Measurements from ENCODE around the gene ZNF44.

Gene ZNF44

DNA sequence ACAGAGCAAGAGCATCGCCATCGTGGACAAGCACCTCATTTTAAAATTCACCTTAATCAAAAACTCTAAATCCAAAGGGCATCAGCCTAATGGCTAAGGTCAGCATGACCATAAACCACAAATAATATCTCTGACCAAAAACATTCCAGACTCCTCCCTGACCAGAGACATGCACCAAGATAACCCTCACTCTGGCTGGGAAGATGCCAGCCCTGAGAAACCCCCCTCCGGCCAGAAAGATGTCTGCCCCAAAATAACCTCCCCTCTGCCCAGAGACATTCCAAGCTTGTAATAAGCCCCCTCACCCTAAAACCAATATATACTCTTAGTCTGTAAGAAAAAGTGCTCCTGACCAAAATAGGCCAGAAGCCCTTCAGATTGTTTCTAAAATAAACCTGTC lies 61.7 kb downstream of the ZNF44 start:
- H3K4me3 ChIP-seq (ENCODE audit: low read length) = no peak overlapping the region
- no peak overlapping the region for H3K4me2 ChIP-seq (ENCODE audit: low read length)
- peaks cover 3% of the 10 kb centered on the region; the same call in 1 of the 2 replicates for H3K9me3 ChIP-seq (ENCODE audit: control insufficient read depth, insufficient read depth, low read length)
- no peak for TF ChIP-seq EZH2phosphoT487 (IDR thresholded peaks at IDR 0.05; ENCODE audit: borderline replicate concordance, low read length)
- TF ChIP-seq, protein P1, sequence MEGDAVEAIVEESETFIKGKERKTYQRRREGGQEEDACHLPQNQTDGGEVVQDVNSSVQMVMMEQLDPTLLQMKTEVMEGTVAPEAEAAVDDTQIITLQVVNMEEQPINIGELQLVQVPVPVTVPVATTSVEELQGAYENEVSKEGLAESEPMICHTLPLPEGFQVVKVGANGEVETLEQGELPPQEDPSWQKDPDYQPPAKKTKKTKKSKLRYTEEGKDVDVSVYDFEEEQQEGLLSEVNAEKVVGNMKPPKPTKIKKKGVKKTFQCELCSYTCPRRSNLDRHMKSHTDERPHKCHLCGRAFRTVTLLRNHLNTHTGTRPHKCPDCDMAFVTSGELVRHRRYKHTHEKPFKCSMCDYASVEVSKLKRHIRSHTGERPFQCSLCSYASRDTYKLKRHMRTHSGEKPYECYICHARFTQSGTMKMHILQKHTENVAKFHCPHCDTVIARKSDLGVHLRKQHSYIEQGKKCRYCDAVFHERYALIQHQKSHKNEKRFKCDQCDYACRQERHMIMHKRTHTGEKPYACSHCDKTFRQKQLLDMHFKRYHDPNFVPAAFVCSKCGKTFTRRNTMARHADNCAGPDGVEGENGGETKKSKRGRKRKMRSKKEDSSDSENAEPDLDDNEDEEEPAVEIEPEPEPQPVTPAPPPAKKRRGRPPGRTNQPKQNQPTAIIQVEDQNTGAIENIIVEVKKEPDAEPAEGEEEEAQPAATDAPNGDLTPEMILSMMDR (IDR thresholded peaks at IDR 0.05; ENCODE audit: low read depth, low read length, poor library complexity, severe bottlenecking) = no peak
- H4K20me1 ChIP-seq (ENCODE audit: control insufficient read depth, insufficient read depth, low read depth, low read length) = no peaks in the 10 kb centered on the region
- H3K27ac ChIP-seq (ENCODE audit: low read depth, low read length) = no peak overlapping the region
- H3K36me3 ChIP-seq (ENCODE audit: control insufficient read depth, low read length) = no peaks in the 10 kb centered on the region
- H3K4me1 ChIP-seq (ENCODE audit: control insufficient read depth, low read length) = no peaks in the 10 kb centered on the region
- H3K9me2 ChIP-seq (replicated peaks; ENCODE audit: control insufficient read depth, low read length) = no peaks in the 10 kb centered on the region
- no peaks in the 10 kb centered on the region for H3F3A ChIP-seq (ENCODE audit: control insufficient read depth, insufficient read depth)
- no peaks in the 10 kb centered on the region for H3K79me2 ChIP-seq (ENCODE audit: control insufficient read depth, low read length)
- no peaks in the 10 kb centered on the region for H3K27me3 ChIP-seq (ENCODE audit: control insufficient read depth, low read length)

DNA sequence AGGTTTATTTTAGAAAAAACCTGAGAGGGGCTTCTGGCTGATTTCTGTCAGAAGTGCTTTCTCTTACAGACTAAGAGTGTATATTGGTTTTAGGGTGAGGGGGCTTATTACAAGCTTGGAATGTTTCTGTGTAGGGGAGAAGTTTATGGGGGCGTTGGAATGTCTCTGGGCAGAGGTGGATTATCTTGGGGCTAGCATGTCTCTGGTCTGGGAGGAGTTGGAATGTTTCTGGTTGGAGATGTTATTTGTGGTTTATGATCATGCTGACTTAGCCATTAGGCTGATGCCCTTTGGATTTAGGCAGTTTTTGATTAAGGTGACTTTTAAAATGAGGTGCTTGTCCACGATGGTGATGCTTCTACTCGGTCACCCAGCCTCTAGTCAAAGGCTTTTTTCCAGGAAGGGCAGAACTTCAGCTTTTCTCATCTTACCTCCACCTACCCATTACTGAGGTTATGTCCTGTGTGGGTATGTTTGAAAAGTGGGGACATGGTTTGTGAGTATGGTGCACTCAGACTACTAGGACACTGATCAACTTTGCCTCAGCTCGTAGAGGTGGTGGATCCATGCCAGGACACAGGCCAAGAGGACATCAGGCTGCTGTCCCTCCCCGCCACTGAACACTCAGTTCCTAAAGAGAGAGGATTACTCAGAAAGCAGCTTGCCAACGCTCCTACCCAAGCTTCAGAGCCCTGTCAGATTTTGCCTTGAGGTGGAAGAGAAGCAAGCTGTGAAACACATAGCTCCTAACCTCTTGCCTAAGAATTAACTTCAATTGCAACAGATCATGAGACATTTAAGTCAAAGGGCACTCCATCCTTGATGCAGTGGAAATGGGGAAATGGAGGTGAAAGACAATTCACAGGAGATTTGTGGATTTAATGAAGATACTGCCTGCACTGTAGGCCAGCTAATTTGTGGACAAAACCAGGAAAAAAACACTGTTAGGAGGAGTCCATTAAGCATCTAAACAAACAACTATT lies 63.6 kb downstream of the ZNF44 start:
- Histone ChIP-seq H3K4me2 (ENCODE audit: low read length) (no peak overlapping the region), H3K27me3 (ENCODE audit: control insufficient read depth, low read length) (no peaks in the 10 kb centered on the region), H3K36me3 (ENCODE audit: control insufficient read depth, low read length) (no peaks in the 10 kb centered on the region), H3K4me3 (ENCODE audit: low read length) (no peak overlapping the region), H3K9me2 (replicated peaks; ENCODE audit: control insufficient read depth, low read length) (no peaks in the 10 kb centered on the region), H3K4me1 (ENCODE audit: control insufficient read depth, low read length) (no peaks in the 10 kb centered on the region), H3K79me2 (ENCODE audit: control insufficient read depth, low read length) (no peaks in the 10 kb centered on the region), H3K9me3 (ENCODE audit: control insufficient read depth, insufficient read depth, low read length) (peaks cover 3% of the 10 kb centered on the region; the same call in 1 of the 2 replicates), H4K20me1 (ENCODE audit: control insufficient read depth, insufficient read depth, low read depth, low read length) (no peaks in the 10 kb centered on the region), H3K27ac (ENCODE audit: low read depth, low read length) (no peak overlapping the region), H3F3A (ENCODE audit: control insufficient read depth, insufficient read depth) (no peaks in the 10 kb centered on the region)
- TF ChIP-seq, protein P1 (IDR thresholded peaks at IDR 0.05; ENCODE audit: low read depth, low read length, poor library complexity, severe bottlenecking) = no peak
- TF ChIP-seq EZH2phosphoT487 (IDR thresholded peaks at IDR 0.05; ENCODE audit: borderline replicate concordance, low read length) = no peak

DNA sequence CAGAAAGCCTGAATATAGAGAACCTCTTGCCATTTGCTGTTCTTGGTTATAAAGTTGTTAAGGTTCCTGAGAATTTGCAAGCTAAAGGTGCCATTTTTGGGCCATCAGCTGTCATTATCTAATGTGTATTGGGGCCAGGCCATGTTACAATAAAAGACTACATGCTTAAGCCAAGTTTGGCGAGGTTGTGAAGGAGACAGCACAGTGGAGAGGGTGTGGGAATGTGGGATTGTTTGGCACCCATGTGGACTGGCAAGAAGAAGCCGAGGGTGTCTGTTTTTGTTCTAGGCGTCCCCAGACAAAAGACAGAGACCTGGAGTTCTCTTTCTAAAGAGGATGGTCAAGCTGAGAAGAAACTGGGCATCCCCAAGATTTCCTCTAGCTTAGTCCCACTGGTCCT lies 64.7 kb downstream of the ZNF44 start:
- Histone ChIP-seq H3K79me2 (ENCODE audit: control insufficient read depth, low read length) (no peaks in the 10 kb centered on the region), H3K9me3 (ENCODE audit: control insufficient read depth, insufficient read depth, low read length) (peaks cover 3% of the 10 kb centered on the region; the same call in 1 of the 2 replicates), H3K4me2 (ENCODE audit: low read length) (no peak overlapping the region), H3K9me2 (replicated peaks; ENCODE audit: control insufficient read depth, low read length) (no peaks in the 10 kb centered on the region), H4K20me1 (ENCODE audit: control insufficient read depth, insufficient read depth, low read depth, low read length) (no peaks in the 10 kb centered on the region), H3K27me3 (ENCODE audit: control insufficient read depth, low read length) (no peaks in the 10 kb centered on the region), H3F3A (ENCODE audit: control insufficient read depth, insufficient read depth) (no peaks in the 10 kb centered on the region), H3K27ac (ENCODE audit: low read depth, low read length) (no peak overlapping the region), H3K4me1 (ENCODE audit: control insufficient read depth, low read length) (no peaks in the 10 kb centered on the region), H3K36me3 (ENCODE audit: control insufficient read depth, low read length) (no peaks in the 10 kb centered on the region), H3K4me3 (ENCODE audit: low read length) (no peak overlapping the region)
- TF ChIP-seq, protein P1 (IDR thresholded peaks at IDR 0.05; ENCODE audit: low read depth, low read length, poor library complexity, severe bottlenecking) = no peak
- no peak for TF ChIP-seq EZH2phosphoT487 (IDR thresholded peaks at IDR 0.05; ENCODE audit: borderline replicate concordance, low read length)
